Inflammatory macrophage (primary cell): ENCODE data around the gene NBEA.
"Not testable (repeated sequence)": the region's sequence is repeated elsewhere in the genome, so short reads cannot be mapped to it uniquely, and the experiment has no call there.

ENCODE experiments used
- DNase-seq, 2 donors: peaks; one replicate each; pipeline ENCODE4 v3.0.0-alpha.2; 2020 to 2022

NBEA gene

GRCh38 chr13:35392768-35393167, 450.7 kb downstream of the NBEA start:
- DNase-seq, result no peak

GRCh38 chr13:35393886-35394285, 451.8 kb downstream of the NBEA start:
- DNase-seq, result no peak

GRCh38 chr13:35408285-35408684, 466.2 kb downstream of the NBEA start:
- DNase-seq, result not testable (repeated sequence)

GRCh38 chr13:35411059-35411744, 469.1 kb downstream of the NBEA start:
- DNase-seq, result no peak

GRCh38 chr13:35448465-35448864, 506.4 kb downstream of the NBEA start:
- no peak for DNase-seq

- no peak for DNase-seq
Observed at GRCh38 chr13:35449821-35450220, 507.8 kb downstream of the NBEA start.

- DNase-seq, result no peak
Observed at GRCh38 chr13:35455022-35455421, 513.0 kb downstream of the NBEA start.

- no peak for DNase-seq
Observed at GRCh38 chr13:35457258-35457657, 515.2 kb downstream of the NBEA start.

GRCh38 chr13:35460061-35460460, 518.0 kb downstream of the NBEA start:
- DNase-seq, result no peak

GRCh38 chr13:35465371-35465770, 523.3 kb downstream of the NBEA start:
- no peak for DNase-seq

GRCh38 chr13:35468195-35468594, 526.1 kb downstream of the NBEA start:
- no peak for DNase-seq

- DNase-seq, result no peak
Observed at GRCh38 chr13:35469806-35470525, 527.9 kb downstream of the NBEA start.

- DNase-seq, result peak in 1 of 2 donors; percentile 8
Observed at GRCh38 chr13:35470671-35471661, 528.9 kb downstream of the NBEA start.

- no peak for DNase-seq
Observed at GRCh38 chr13:35471706-35472322, 529.7 kb downstream of the NBEA start.

- DNase-seq, result no peak
Observed at GRCh38 chr13:35472323-35472881, 530.3 kb downstream of the NBEA start.

GRCh38 chr13:35473206-35473775, 531.2 kb downstream of the NBEA start:
- DNase-seq, result no peak

- DNase-seq, result no peak
Observed at GRCh38 chr13:35473802-35474201, 531.7 kb downstream of the NBEA start.

GRCh38 chr13:35474496-35475211, 532.6 kb downstream of the NBEA start:
- no peak for DNase-seq

- DNase-seq, result no peak
Observed at GRCh38 chr13:35475212-35475959, 533.3 kb downstream of the NBEA start.
